ENCODE data around the gene GALNT9.
"Not testable (repeated sequence)": the region's sequence is repeated elsewhere in the genome, so short reads cannot be mapped to it uniquely, and the experiment has no call there.

Gene GALNT9

GRCh38 chr12:132278401-132279183, 50.8 kb downstream of the GALNT9 start:
- DNase-seq = no peak

DNA sequence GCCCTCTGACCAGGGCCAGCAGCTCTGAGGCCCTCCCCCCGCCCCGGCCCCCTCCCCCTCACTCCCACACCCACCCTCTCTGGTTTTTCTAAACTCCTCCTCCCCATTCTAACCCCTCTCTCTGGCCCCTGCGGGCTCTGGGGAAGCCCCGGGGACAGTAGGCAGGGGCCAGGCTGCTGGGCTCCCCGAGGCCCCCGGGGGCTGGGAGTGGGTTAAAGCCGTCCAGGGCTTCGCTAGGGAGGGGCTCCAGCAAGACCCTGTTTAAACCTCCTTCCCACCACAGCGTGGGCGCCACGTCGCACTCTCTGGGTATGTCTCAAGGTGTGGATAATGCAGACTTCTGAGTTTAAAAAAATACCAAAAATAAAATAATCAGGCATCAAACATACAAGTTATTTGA, 51.4 kb downstream of the GALNT9 start:
- no peak for DNase-seq

DNA sequence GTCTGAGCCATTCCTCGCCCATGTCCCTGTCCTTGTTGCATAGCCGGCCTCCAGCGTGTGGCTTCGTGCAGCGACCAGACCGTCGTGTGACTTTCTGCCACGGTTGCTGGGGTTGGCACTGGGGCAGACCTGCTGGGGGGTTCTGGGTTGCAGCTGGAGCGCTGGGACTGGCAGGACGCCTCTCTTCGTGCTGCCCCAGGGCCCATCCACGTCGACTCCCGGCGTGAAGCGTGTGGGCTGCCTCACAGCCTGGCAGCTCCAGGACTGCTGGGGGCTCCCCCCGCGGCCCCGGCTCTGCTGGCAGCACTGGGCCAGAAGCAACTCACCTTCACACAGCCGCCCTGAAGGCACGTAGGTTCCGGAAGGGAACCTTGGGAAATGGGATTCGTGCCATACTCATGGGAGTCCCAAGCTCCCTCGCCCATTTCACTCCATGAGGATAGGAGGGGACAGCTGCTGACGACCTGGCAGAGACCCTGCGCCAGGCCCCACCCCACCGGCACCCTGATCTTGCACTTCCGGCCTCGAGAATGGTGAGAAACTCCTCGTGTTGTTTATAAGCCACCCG, 51.9 kb downstream of the GALNT9 start:
- no peak for DNase-seq

GRCh38 chr12:132276827-132277373, 52.5 kb downstream of the GALNT9 start:
- DNase-seq = no peak

DNA sequence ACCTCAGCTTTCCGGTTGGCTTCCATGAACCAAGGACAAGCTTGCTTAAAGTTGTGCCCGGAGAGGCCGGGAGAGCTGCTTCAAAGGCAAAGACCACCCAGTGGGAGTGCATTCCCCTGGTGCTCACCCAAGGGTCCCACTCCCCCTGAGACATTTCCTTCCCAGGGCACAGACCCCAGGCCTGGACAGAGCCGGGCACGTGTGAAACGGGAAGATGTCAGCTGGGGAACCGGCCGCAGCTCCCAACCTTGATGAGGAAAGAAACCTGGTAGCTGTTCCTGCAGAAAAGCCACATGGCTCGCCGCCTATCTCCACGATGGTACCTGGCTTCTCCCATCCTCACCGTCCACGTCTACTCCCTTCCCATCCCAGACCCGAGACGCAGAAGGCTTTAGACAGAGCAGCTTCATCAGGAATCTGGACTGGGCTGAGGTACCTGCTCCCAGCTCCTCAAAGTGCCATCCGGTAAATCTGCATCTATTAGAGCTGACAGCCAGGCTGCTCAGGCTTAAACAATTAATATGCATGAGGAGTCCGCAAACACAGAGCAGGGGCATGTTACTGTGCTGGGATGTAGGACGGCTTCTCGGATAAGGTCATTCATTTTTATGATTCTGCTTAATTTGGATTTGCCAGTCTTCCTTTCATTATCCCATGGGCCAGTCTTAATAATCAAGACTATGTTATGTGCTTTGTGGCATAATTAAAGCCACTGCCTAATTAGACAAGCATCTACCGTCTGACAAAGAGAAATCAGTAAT, 53.1 kb downstream of the GALNT9 start:
- no peak for DNase-seq

GRCh38 chr12:132275631-132276030, 53.8 kb downstream of the GALNT9 start:
- no peak for DNase-seq

DNA sequence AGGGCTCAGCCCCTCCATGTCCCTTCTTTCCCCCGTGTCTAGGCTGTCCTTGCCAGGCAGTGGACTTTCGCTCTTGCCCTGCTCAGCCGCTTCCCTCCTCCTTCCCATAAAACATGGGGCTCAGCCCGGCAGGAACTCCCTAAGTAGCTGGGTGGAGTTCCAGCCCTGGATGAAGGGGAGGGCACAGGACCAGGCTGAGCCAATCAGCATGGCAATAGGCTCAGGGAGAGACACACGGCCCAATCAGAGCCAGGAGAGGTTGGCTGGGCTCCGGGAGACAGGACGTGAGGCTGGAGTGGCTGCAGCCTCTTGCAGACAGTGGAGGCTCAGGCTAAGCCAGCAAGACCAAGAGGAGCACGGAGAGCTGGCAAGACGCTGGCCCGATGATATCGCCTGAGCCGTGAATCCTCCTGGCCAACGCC, 54.3 kb downstream of the GALNT9 start:
- peak; percentile 14 for DNase-seq

GRCh38 chr12:132273992-132274334, 55.4 kb downstream of the GALNT9 start:
- DNase-seq = no peak

- DNase-seq = no peak
These were observed 56.7 kb downstream of the GALNT9 start for GRCh38 chr12:132272711-132273110.

- DNase-seq = no peak
These were observed 57.7 kb downstream of the GALNT9 start for GRCh38 chr12:132271755-132272092.

GRCh38 chr12:132270969-132271754, 58.2 kb downstream of the GALNT9 start:
- peak; percentile 43 for DNase-seq

DNA sequence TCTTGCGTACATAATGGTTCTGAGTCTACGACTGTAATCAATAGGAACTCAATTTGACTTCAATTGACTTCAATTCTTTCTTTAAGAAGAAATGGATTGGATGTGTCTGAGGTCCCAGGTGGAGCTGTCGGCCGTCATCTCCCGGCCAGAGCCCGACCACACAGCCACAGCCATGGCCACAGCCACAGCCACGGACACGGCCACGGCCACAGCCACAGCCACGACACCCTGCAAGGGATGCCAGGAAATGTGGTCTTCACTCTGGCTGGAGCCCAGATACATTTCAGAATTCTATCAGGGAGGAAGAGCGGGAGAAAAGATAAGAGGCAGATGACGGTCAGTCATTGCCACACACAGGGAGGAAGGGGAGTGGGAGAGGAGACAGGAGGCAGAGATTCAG, 58.9 kb downstream of the GALNT9 start:
- no peak for DNase-seq

GRCh38 chr12:132269271-132269968, 60.0 kb downstream of the GALNT9 start:
- no peak for DNase-seq

DNA sequence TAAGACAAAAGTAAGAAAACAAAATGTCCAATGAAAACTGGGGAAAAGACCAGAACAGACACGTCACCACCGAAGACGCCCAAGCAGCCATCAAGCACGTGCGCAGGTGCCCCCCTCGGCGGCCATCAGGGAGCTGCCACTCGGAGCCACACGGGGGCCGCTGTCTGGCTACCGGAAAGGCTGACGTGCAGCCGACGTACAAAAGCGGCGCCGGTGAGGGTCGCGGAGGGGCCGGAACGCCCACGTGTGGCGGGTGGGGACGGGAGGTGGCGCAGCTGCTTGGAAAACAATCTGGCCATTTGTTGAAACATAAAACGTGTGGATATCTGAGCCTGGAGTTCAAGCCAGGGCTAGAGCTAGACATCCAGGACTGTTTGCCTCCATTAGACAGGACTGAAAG, 60.7 kb downstream of the GALNT9 start:
- DNase-seq = no peak

DNA sequence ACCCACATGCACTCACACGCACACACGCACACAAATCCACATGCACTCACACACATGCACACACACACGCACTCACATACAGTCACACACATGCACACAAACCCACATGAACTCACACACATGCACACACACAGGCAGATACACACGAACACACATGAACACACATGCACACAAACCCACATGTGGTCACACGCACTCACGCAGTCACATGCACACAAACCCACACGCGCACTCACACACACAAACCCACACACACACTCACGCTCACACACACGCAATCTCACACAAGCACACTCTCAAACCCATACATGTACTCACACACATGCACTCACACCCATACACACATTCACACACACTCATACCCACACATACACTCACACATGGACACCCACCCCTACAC, 61.5 kb downstream of the GALNT9 start:
- no peak for DNase-seq

DNA sequence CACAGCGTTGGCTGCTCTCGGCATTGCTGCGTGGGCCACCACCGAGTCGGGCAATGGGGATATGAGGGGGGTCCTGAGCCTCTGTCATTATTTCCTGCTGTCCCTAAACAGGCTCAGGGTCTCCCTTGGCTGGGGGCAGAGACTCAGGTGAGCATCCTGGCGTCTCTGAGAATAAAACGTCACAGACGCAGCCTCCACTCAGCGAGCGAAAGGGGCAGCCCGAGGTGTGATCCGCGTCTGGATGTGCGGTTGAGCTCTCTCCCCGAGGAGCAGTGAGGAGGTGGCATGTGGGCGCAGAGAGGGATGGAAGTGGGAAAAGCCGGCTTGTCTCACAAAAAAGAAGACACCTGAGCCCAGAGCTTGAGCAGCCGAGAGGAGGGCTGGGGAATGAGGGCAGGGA, 62.6 kb downstream of the GALNT9 start:
- no peak for DNase-seq

DNA sequence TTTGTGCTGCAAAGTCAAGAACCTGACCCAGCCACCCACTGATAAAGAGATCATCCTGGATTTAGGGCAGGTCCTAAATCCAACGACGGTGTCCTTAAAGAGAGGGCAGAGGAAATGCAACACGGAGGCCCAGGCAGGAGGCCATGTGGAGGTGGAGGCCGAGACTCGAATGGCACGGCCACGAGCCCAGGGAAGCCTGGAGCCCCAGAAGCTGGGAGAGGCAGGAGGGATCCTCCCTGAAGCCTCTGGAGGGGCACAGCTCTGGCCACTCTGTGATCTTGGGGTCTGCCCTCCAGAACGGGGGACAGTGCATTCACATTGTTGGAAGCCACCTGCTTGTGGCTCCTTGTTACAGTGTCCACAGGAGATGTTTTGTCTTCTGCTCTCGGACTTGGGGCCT, 63.0 kb downstream of the GALNT9 start:
- DNase-seq = no peak

- not testable (repeated sequence) for DNase-seq
These were observed 63.6 kb downstream of the GALNT9 start for GRCh38 chr12:132265822-132266221.

DNA sequence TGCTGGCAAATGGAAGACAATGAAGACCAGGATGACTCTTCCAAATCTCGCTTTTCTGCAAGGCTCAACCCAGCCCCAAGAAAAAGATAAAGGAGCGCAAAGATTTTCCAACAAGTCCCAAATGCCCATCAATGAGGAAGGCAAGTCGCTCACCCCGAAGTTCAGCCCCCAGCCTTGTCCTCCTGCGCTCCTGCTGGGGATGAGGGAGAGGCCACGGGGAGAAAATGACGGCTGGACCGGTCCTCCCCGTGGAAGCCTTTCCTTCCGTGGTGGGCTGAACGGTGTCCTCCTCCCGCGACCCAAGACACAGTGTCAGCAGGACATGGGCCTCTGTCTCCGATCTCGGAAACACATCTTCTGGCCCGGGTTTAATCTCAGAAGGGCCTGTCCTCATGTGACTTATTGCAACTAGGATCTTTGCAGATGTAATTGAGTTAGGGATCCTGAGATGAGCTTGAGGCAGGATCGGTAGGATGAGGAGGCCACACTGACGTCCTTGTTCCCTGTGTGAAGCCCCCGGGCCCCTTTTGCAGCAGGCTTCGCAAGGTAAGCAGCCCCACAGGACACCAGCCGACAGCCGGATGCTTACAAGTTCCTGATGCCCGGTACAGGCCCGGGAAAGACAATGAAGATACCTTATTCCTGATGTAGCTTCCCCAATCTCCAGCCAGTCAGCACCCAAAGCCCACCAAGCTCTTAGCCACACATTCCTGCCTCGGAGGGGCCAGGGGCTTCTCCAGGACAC, 64.2 kb downstream of the GALNT9 start:
- DNase-seq = no peak

DNA sequence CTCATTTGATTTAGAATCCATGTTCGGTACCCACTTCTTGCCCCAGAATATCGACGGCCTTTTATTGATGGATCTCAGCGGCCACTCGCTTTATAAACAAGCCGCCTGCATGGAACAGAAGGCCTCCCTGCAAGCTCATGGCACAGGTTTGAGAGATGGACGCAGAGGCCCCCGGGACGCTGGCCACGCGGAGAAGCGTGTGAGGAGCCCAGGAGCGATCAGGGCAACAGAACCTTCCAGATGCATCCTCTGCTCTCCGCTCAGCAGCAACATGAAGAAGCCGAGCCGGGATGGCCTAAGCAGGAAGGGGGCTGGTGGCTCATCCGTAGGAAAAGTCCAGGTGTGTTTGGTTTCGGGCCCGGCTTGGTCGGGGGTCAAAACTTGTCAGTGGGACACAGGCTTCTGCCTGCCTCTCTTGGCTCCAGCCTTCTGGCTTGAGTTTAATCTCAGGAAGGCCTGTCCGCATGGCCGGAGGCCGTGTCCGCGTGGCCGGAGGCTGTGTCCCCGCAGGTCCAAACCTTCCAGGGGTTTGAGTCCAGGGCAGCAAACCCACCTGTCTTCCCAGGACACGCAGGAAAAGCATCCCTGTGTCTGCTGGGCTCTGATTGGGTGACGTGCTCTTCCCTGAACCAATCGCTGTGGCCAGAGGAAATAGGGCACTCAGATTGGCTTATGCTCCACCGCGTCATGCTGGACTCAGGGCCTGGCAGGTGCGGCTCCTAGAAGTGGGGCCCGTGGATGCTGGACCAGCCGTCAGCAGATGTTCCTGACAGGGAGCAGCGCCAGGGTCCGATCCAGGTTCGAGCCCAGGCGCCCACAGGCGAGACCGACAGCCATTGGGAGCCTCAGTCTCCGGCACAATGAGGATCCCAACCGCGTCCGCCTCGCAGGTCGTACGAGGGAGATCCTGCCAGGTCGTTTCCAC, 65.0 kb downstream of the GALNT9 start:
- DNase-seq = no peak

Measured in NCI-H1105 (cell line).